ENCODE results near the gene DUSP9.
"Not testable (repeated sequence)": the region's sequence is repeated elsewhere in the genome, so short reads cannot be mapped to it uniquely, and the experiment has no call there.

Gene DUSP9

GRCh38 chrX:153646620-153647373, at the start of gene DUSP9:
DUSP9 (plus strand) TSS chrX:153647203; CDS start chrX:153647954, 751 bp downstream.
- no peak for DNase-seq (ENCODE audit: low read depth)

- DNase-seq (ENCODE audit: low read depth), result no peak
Observed at GRCh38 chrX:153598541-153599191, 48.3 kb upstream of the DUSP9 start, which contains the start of gene CCNQ. CCNQ (minus strand) TSS chrX:153599139; CDS start chrX:153599073, 66 bp downstream.

- peak; percentile 80 for DNase-seq (ENCODE audit: low read depth)
Observed at GRCh38 chrX:153599192-153600031, 47.6 kb upstream of the DUSP9 start.

- no peak for DNase-seq (ENCODE audit: low read depth)
Observed at GRCh38 chrX:153600032-153600373, 47.0 kb upstream of the DUSP9 start.

- DNase-seq (ENCODE audit: low read depth), result no peak
Observed at GRCh38 chrX:153600921-153601320, 46.1 kb upstream of the DUSP9 start.

GRCh38 chrX:153601511-153602110, 45.4 kb upstream of the DUSP9 start:
- DNase-seq (ENCODE audit: low read depth), result no peak

GRCh38 chrX:153602601-153603000, 44.4 kb upstream of the DUSP9 start:
- DNase-seq (ENCODE audit: low read depth), result no peak

- DNase-seq (ENCODE audit: low read depth), result no peak
Observed at GRCh38 chrX:153603131-153603656, 43.8 kb upstream of the DUSP9 start.

- not testable (repeated sequence) for DNase-seq (ENCODE audit: low read depth)
Observed at GRCh38 chrX:153604666-153605380, 42.2 kb upstream of the DUSP9 start.

- DNase-seq (ENCODE audit: low read depth), result no peak
Observed at GRCh38 chrX:153606503-153606902, 40.5 kb upstream of the DUSP9 start.

GRCh38 chrX:153608376-153608775, 38.6 kb upstream of the DUSP9 start:
- no peak for DNase-seq (ENCODE audit: low read depth)

- no peak for DNase-seq (ENCODE audit: low read depth)
Observed at GRCh38 chrX:153608806-153609205, 38.2 kb upstream of the DUSP9 start.

GRCh38 chrX:153609917-153610835, 36.8 kb upstream of the DUSP9 start:
- DNase-seq (ENCODE audit: low read depth), result peak; percentile 66

GRCh38 chrX:153610836-153611213, 36.2 kb upstream of the DUSP9 start:
- no peak for DNase-seq (ENCODE audit: low read depth)

- no peak for DNase-seq (ENCODE audit: low read depth)
Observed at GRCh38 chrX:153611298-153612095, 35.5 kb upstream of the DUSP9 start.

- DNase-seq (ENCODE audit: low read depth), result no peak
Observed at GRCh38 chrX:153612413-153612812, 34.6 kb upstream of the DUSP9 start.

GRCh38 chrX:153614818-153615217, 32.2 kb upstream of the DUSP9 start:
- no peak for DNase-seq (ENCODE audit: low read depth)

- no peak for DNase-seq (ENCODE audit: low read depth)
Observed at GRCh38 chrX:153620576-153620975, 26.4 kb upstream of the DUSP9 start.

- DNase-seq (ENCODE audit: low read depth), result no peak
Observed at GRCh38 chrX:153621949-153622598, 24.9 kb upstream of the DUSP9 start.

Measured in stimulated activated CD8-positive, alpha-beta memory T cell treated with anti-CD3 and anti-CD28 coated beads, Interleukin-4, amount 100 ng/mL, for 24 hours (primary cell).